ENCODE data around the gene C1QTNF9.
"Not testable (repeated sequence)": the region's sequence is repeated elsewhere in the genome, so short reads cannot be mapped to it uniquely, and the experiment has no call there.

C1QTNF9 gene

GRCh38 chr13:24360106-24360505 is 50.7 kb downstream of the C1QTNF9 start:
- TF ChIP-seq CTCF (IDR thresholded peaks at IDR 0.05; ENCODE audit: insufficient read depth, missing control alignments), result no peak
- DNase-seq (ENCODE audit: insufficient read length, low spot score) (no peak), FAIRE-seq (no peak)

- no peak for FAIRE-seq
- TF ChIP-seq CTCF (IDR thresholded peaks at IDR 0.05; ENCODE audit: insufficient read depth, missing control alignments), result no peak
- no peak for DNase-seq (ENCODE audit: insufficient read length, low spot score)
These were observed 51.7 kb downstream of the C1QTNF9 start for GRCh38 chr13:24361113-24361512.

GRCh38 chr13:24361852-24362366 is 52.5 kb downstream of the C1QTNF9 start:
- DNase-seq (ENCODE audit: insufficient read length, low spot score) (no peak), FAIRE-seq (no peak)
- TF ChIP-seq CTCF (IDR thresholded peaks at IDR 0.05; ENCODE audit: insufficient read depth, missing control alignments), result no peak

GRCh38 chr13:24362435-24362952 is 53.1 kb downstream of the C1QTNF9 start:
- no peak for TF ChIP-seq CTCF (IDR thresholded peaks at IDR 0.05; ENCODE audit: insufficient read depth, missing control alignments)
- no peak for FAIRE-seq
- no peak for DNase-seq (ENCODE audit: insufficient read length, low spot score)

- no peak for FAIRE-seq
- TF ChIP-seq CTCF (IDR thresholded peaks at IDR 0.05; ENCODE audit: insufficient read depth, missing control alignments), result no peak
- no peak for DNase-seq (ENCODE audit: insufficient read length, low spot score)
These were observed 55.8 kb downstream of the C1QTNF9 start for GRCh38 chr13:24365191-24365590.

- not testable (repeated sequence) for FAIRE-seq; DNase-seq (ENCODE audit: insufficient read length, low spot score)
These were observed 56.9 kb downstream of the C1QTNF9 start for GRCh38 chr13:24366315-24366714.

- FAIRE-seq; DNase-seq (ENCODE audit: insufficient read length, low spot score): not testable (repeated sequence)
These were observed 61.9 kb downstream of the C1QTNF9 start for GRCh38 chr13:24371273-24371672.
